Measurements from ENCODE around the gene SLC12A8.

DNA sequence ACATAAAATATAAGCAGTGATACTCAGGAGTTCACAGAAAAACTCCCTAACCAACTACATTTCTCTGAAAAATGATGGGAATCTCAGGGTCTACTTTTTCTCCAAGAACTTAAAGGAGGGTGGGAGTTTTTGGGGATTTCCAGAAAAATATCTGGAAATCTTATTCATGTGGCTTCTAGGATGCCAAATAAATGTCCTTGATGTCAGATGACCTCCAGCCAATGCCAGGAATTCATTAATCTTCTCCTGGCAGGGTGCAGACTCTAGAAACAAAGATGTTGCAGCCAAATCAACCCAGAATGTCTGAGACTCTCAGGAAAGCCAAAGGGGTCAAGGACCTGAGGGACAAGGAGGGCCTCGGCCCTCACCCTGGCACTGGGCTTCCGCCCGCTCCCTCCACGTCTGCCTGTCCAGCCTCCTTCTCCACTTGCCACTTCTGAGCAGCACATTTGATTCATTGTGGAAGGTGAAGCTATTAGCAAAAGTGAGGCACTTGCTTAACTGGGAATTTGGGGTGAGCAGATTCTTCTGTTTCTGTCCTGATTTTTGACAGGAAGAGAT, 94.8 kb downstream of the SLC12A8 start:
- TF ChIP-seq, protein P1, sequence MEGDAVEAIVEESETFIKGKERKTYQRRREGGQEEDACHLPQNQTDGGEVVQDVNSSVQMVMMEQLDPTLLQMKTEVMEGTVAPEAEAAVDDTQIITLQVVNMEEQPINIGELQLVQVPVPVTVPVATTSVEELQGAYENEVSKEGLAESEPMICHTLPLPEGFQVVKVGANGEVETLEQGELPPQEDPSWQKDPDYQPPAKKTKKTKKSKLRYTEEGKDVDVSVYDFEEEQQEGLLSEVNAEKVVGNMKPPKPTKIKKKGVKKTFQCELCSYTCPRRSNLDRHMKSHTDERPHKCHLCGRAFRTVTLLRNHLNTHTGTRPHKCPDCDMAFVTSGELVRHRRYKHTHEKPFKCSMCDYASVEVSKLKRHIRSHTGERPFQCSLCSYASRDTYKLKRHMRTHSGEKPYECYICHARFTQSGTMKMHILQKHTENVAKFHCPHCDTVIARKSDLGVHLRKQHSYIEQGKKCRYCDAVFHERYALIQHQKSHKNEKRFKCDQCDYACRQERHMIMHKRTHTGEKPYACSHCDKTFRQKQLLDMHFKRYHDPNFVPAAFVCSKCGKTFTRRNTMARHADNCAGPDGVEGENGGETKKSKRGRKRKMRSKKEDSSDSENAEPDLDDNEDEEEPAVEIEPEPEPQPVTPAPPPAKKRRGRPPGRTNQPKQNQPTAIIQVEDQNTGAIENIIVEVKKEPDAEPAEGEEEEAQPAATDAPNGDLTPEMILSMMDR (IDR thresholded peaks at IDR 0.05; ENCODE audit: low read depth, low read length) = no peak
- no peak for TF ChIP-seq POLR2A (IDR thresholded peaks at IDR 0.05; ENCODE audit: extremely low read depth, insufficient read length)
